HG03060 (cell line): ENCODE results near the gene MED17.

Experiments
- ATAC-seq: cut with Tn5 transposase; IDR thresholded peaks from one replicate; pipeline ENCODE4 v1.9.1; 2021; ENCODE audit warnings: low read depth, moderate number of reproducible peaks; ENCODE audit not compliant: unreplicated experiment

Gene MED17

DNA sequence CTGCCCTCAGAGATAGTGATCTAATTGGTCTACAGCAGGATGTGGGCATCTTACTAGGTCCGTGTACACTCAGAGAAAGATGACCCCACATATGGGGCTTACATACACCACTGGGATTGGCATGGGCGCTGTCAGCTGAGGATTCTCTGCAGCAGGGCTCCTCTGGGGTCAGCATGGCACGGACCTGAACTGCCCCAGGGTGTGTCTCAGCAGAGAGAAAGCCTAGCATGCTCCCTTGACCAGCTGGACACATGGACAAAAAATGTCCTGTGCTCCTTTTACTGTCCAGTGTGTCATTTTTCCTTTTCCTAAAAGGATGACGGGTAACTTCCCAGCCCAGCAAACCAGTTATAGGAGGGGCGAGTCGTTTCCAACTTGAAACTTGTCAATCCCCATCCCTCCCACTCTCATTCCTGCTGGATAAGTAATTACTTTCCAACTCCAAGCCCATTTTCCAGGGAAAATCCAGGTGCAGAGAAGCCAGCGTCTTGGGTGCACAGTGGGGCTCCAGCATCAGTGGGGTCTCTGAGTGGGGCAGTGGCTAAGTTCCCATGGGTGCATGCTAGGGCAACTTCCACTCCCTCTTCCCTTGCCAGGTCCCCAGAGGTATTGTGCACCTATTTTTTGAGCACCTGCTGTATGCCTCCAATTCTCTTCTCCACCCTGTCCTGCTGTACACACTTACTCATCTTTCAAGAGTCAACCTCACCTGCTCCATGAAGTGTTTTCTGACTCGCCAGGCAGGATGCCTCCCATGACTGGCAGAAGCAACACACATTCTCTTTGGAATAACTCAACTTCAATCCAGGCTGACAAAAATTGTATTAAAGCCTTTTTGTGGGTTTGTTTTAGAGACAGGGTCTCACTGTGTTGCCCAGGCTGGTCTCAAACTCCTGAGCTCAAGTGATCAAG is 61.4 kb downstream of the MED17 start:
- ATAC-seq, result no peak

DNA sequence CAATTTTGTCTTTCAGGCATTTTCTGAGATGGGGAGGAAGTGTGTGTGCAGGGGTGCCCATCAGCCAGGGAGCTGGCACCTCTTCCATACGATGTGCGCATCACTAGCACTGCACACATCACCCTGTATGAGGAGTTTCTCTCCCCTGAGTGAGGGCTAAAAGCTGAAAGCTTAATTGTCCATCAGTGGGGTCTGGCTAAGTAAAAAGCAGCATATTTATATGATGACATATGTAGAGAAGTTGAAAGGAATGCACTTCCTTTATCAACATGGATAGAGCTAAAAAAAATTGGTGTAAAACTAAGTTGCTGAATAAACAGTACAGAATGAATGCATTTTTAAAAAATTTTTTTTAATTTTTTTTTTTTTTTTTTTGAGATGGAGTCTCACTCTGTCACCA is 62.3 kb downstream of the MED17 start:
- ATAC-seq, result no peak

DNA sequence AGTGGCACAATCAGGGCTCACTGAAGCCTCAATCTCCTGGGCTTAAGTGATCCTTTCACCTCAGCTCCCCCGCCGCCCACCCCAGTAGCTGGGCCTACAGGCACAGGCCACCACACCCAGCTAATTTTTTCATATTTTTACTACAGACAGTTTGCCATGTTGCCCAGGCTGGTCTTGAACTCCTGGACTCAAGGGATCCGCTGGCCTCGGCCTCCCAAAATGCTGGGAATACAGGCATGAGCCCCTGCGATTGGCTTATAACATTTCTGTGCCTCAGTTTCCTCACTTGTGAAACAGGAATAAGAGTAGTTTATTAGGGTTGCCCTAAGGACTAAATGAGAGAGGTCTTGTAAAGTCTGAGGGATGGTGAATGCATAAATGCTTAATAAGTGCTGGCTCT is 65.1 kb downstream of the MED17 start:
- no peak for ATAC-seq

DNA sequence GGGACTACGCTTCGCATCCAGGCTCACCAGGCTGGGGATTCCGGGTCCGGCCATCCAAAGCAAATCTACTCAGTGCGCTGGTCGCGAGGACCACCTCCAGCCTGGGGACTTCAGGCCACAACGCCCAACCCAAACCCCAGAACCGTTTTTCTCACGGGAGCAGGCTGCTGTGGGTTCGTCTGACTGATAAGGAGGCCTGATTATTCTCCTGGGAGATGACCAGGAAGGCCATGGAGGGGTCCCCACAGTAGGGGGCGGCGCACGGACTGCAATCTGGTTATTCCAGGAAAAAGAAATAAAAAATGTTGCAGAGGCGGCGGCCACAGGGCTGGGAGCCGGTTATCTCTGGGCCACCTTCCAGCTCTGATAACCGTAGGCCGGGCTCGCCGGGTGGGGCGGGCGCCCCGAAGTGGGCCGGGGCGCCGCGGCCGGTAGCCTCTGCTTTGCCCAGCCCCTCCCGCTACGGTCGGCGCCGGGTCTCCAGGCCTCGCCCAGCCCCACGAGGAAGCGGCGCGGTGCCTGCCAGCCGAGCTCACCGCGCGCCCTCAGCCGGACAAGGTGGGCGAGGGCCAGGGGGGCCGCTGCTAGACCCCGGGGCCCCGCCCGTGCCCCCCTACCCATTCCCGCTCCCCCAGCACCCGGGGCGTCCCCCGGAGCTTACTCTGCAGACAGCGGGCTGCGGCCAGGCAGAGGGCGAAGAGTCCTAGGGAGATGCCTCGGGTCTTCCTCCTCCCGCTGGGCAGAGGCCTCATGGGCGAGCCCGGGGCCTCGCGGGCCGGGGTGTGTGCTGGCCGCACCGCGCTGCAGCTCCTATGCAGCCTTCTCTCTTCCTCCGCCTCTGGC is 65.9 kb downstream of the MED17 start:
- no peak for ATAC-seq

DNA sequence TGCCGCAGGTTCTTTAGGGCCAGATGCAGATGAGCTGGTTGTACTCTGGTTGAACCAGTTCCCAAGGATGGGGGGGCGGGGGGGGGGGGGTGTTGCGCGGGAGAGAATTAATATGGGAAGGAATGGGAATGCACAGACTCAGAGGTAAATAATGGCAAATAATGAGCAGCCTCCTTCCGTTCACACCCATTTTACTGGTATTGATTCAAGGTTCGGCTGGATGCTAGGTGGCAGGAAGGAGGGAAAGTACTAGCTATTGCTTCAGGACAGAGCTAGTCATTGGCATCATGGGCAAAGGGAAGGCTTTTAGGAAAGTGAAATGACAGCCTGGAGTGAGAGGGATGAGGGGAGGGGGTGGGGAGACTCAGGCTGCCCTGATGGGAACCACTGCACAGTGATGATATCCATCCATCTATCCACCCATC is 66.5 kb downstream of the MED17 start, which contains the start of gene VSTM5:
TSS of gene VSTM5 (minus strand) at position 25 of the 425 bp plus-strand sequence. CDS start 116 bp downstream, outside the sequence.
- no peak for ATAC-seq

DNA sequence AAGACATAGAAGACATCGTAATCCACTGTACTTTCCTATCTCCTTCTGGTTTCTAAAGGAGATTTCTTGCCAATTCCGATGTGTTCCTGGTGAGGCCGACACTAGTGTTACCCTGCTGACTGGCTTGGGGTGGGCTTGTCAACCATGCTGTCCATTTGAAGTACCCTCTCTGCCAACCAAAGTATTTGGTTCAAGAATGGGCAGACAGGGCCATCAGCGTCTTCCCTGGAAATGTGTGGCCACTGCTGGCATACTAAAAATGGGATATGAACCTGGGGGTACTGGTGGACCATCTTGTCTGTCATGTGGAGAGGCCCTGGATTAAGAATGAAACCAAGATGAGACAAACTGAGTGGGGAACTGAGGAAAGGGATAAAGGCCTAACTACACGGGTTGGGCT is 68.2 kb downstream of the MED17 start:
- ATAC-seq, result no peak

DNA sequence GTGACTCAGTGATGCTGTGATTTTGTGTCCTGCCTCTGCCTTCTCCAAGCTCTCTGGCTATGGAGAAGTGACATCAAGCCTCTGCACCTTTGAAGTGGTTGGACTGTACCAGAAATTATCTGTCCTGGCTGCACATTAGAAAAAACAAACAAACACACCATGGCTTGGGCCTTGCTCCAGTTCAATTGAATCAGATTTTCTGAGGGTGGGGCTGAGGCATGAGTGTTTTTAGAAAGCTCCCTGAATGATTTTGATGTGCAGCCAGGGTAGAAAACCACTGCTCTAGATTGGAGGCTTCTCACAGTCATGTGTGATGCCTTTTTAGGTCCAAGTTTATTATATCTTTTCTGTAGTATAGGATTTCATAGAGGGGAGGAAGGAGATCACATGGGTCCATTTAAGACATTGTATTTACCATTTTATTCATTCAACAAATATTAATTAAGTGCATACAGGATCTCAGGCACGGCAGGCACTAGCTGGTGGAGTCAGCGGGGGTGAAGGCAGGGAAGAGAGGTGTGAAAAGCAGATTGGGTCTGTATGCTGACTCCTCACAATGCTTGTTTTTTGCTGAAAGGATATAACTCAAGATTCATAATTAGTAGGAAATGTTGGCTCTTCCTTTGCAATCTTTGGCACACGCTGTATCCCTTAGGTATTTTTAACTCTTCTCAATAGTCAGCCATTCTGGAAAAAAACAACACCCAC is 73.5 kb downstream of the MED17 start:
- no peak for ATAC-seq

DNA sequence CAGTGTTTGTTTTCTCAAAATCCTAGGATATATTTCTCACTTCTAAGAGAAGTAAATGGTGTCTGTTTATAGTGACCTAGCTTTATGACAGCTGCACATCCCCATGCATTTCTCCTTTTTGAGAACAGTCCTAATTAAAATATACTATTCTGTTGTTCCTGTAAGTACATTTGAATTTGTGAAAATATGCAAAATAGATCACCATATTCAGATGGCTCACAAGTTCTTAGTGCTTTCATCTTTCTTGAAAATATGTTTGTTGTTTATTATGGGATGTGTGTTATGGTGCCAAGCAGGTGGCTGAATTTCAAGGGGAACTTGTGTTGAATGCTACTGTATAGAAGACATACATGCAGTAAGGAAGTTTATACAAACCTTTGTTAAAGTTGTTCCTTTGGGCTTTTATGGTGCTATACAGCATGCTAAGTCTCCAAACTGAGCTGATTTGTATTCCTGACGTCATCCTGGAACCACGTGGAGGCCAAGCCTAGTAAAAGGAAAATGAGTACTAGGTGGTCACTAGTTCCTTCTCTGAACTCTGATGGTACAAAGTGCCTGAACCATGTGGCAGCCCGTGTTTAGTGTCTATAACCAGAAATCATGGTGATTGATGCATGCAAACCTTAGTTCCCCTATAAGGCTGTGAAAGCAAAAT is 74.2 kb downstream of the MED17 start:
- ATAC-seq, result no peak

DNA sequence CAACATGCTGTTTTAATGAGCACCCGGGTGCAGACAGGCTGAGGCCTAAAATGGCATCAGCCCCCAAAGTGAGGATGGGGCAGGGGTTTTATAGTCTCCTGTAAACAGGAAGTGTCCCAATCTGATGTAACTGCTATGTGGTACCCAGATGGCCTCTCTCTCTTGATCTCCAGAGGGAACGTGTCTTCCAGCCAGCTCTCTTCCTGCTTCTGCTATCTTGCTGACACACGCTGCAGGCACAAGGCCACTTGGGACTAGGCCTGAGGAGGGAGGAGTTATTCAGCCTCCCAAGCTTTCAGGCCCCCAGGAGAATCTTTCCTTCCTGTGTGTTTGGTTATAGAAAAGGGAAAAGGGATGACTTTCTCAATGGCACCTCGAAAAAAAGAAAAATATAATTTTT is 77.7 kb downstream of the MED17 start:
- no peak for ATAC-seq
